H9 (cell line): ENCODE data around the gene SLIT1. TPM values are rescaled to one million over a fixed set of nuclear protein-coding genes. Genes with fewer than 3 reads are reported as not detected.

ENCODE experiments used
- DNase-seq: peaks from one replicate; pipeline ENCODE4 v3.0.0-alpha.2; 2017
- H2AFZ ChIP-seq: one replicate; pipeline ENCODE4 v1.6.1; 2013; ENCODE audit warnings: mild to moderate bottlenecking, low read length, control low read depth, moderate library complexity
- H2AK5ac ChIP-seq: 2 replicates; pipeline ENCODE4 v1.6.1; 2013; ENCODE audit warnings: low read length, control low read depth, mixed read lengths; ENCODE audit not compliant: insufficient read length
- H2BK120ac ChIP-seq: one replicate; pipeline ENCODE4 v1.6.1; 2013; ENCODE audit warnings: low read depth, mild to moderate bottlenecking, low read length, control low read depth, inconsistent platforms; ENCODE audit not compliant: poor library complexity, severe bottlenecking
- H2BK12ac ChIP-seq: 2 replicates; pipeline ENCODE4 v1.6.1; 2013; ENCODE audit warnings: low read length, control low read depth, mixed read lengths, low read depth; ENCODE audit not compliant: insufficient read length
- H2BK15ac ChIP-seq: 2 replicates; pipeline ENCODE4 v1.6.1; 2013; ENCODE audit warnings: low read depth, low read length, control low read depth
- H2BK20ac ChIP-seq: one replicate; pipeline ENCODE4 v1.6.1; 2013; ENCODE audit warnings: low read depth, mild to moderate bottlenecking, low read length, control low read depth, inconsistent platforms; ENCODE audit not compliant: poor library complexity, severe bottlenecking
- H2BK5ac ChIP-seq: 2 replicates; pipeline ENCODE4 v1.6.1; 2013; ENCODE audit warnings: low read length, control low read depth, mixed read lengths; ENCODE audit not compliant: insufficient read length
- H3K14ac ChIP-seq: 2 replicates; pipeline ENCODE4 v1.6.1; 2013; ENCODE audit warnings: low read length, control low read depth; ENCODE audit not compliant: insufficient read depth
- H3K18ac ChIP-seq: 2 replicates; pipeline ENCODE4 v1.6.1; 2013; ENCODE audit warnings: low read depth, mild to moderate bottlenecking, mixed read lengths, low read length, control low read depth; ENCODE audit not compliant: insufficient read length
- H3K23ac ChIP-seq: 2 replicates; pipeline ENCODE4 v1.6.1; 2013; ENCODE audit warnings: low read length, control low read depth, mixed read lengths, low read depth; ENCODE audit not compliant: insufficient read length
- H3K23me2 ChIP-seq: 2 replicates; pipeline ENCODE4 v1.6.1; 2013; ENCODE audit warnings: low read depth, mild to moderate bottlenecking, mixed read lengths, low read length, control low read depth; ENCODE audit not compliant: insufficient read length, poor library complexity, severe bottlenecking
- H3K27ac ChIP-seq: 2 replicates; pipeline ENCODE4 v1.5.1; 2013; ENCODE audit warnings: low read length, control low read depth, mixed read lengths, low read depth; ENCODE audit not compliant: insufficient read length
- H3K27me3 ChIP-seq: 2 replicates; pipeline ENCODE4 v1.6.1; 2013; ENCODE audit warnings: low read length, control low read depth, inconsistent platforms; ENCODE audit not compliant: insufficient read depth
- H3K4ac ChIP-seq: 2 replicates; pipeline ENCODE4 v1.6.1; 2013; ENCODE audit warnings: low read depth, mild to moderate bottlenecking, control low read depth, inconsistent platforms, low read length, moderate library complexity
- H3K4me1 ChIP-seq: 2 replicates; pipeline ENCODE4 v1.6.1; 2013; ENCODE audit warnings: low read length, control low read depth, inconsistent platforms; ENCODE audit not compliant: insufficient read depth
- H3K4me2 ChIP-seq: 2 replicates; pipeline ENCODE4 v1.6.1; 2013; ENCODE audit warnings: low read length, control low read depth, mixed read lengths; ENCODE audit not compliant: insufficient read length, insufficient read depth
- H3K56ac ChIP-seq: 2 replicates; pipeline ENCODE4 v1.6.1; 2013; ENCODE audit warnings: low read depth, mild to moderate bottlenecking, mixed read lengths, low read length, control low read depth; ENCODE audit not compliant: insufficient read length
- H3K79me1 ChIP-seq: 2 replicates; pipeline ENCODE4 v1.6.1; 2013; ENCODE audit warnings: low read depth, mild to moderate bottlenecking, moderate library complexity, low read length, control low read depth, inconsistent platforms; ENCODE audit not compliant: insufficient read depth, poor library complexity, severe bottlenecking
- H3K79me2 ChIP-seq: 2 replicates; pipeline ENCODE4 v1.6.1; 2013; ENCODE audit warnings: low read length, control low read depth, inconsistent platforms; ENCODE audit not compliant: insufficient read depth
- H3K9ac ChIP-seq: 2 replicates; pipeline ENCODE4 v1.6.1; 2013; ENCODE audit warnings: low read length, control low read depth, mixed read lengths; ENCODE audit not compliant: insufficient read length; ENCODE audit errors: extremely low read depth
- H3K9me3 ChIP-seq: one replicate; pipeline ENCODE4 v1.6.1; 2013; ENCODE audit warnings: low read depth, low read length, inconsistent platforms; ENCODE audit not compliant: control insufficient read depth
- H3T11ph ChIP-seq: one replicate; pipeline ENCODE4 v1.6.1; 2013; ENCODE audit warnings: mild to moderate bottlenecking, low read length, control low read depth, inconsistent platforms
- H4K20me1 ChIP-seq: one replicate; pipeline ENCODE4 v1.6.1; 2013; ENCODE audit not compliant: control insufficient read depth, insufficient read length, insufficient read depth
- H4K5ac ChIP-seq: 2 replicates; pipeline ENCODE4 v1.6.1; 2013; ENCODE audit warnings: low read depth, mild to moderate bottlenecking, mixed read lengths, low read length, control low read depth; ENCODE audit not compliant: insufficient read length
- H4K8ac ChIP-seq: replicated peaks from 2 replicates; pipeline ENCODE4 v1.6.1; 2013; ENCODE audit warnings: low read length, control low read depth, mixed read lengths, low read depth; ENCODE audit not compliant: insufficient read length
- H4K91ac ChIP-seq: 2 replicates; pipeline ENCODE4 v1.6.1; 2013; ENCODE audit warnings: low read depth, mild to moderate bottlenecking, moderate library complexity, mixed read lengths, low read length, control low read depth; ENCODE audit not compliant: insufficient read length
- H3K27ac Mint-ChIP-seq, 3 experiments: 2 replicates in 2 of 3; 3 replicates in 1 of 3; pipeline ENCODE4 v1.8.0; 2020 to 2021; ENCODE audit warnings: mixed read lengths in 3 of 3, mild to moderate bottlenecking in 1 of 3, moderate library complexity in 1 of 3
- H3K27me3 Mint-ChIP-seq: 2 replicates; pipeline ENCODE4 v1.8.0; 2021; ENCODE audit warnings: low read depth, mild to moderate bottlenecking, moderate library complexity, mixed read lengths
- H3K36me3 Mint-ChIP-seq, 3 experiments: 2 replicates in 2 of 3; 3 replicates in 1 of 3; pipeline ENCODE4 v1.8.0; 2020 to 2021; ENCODE audit warnings: low read depth in 3 of 3, mixed read lengths in 3 of 3; ENCODE audit not compliant: insufficient read depth in 1 of 3
- H3K4me1 Mint-ChIP-seq, 2 experiments: 2 replicates each; pipeline ENCODE4 v1.8.0; 2020; ENCODE audit warnings: mixed read lengths in 2 of 2
- H3K4me3 Mint-ChIP-seq, 2 experiments: 2 replicates in 1 of 2; 3 replicates in 1 of 2; pipeline ENCODE4 v1.8.0; 2020 to 2021; ENCODE audit warnings: mild to moderate bottlenecking in 2 of 2, mixed read lengths in 2 of 2, moderate library complexity in 1 of 2
- H3K9me3 Mint-ChIP-seq, 2 experiments: 2 replicates in 1 of 2; 3 replicates in 1 of 2; pipeline ENCODE4 v1.8.0; 2020; ENCODE audit warnings: mild to moderate bottlenecking in 2 of 2, mixed read lengths in 2 of 2, moderate library complexity in 1 of 2
- CTCF ChIP-seq: fragments of 200-600 bp; sonication (generic); conservative IDR thresholded peaks from 3 replicates; pipeline ENCODE4 v1.8.0; 2021; ENCODE audit warnings: antibody characterized with exemption, mild to moderate bottlenecking
- WGBS: extraction: QIAGEN DNeasy Blood & Tissue Kit; methylation state at CpG from one replicate; pipeline ENCODE4 v1.1.7; 2013; ENCODE audit warnings: missing lambda C conversion rate, low lambda C conversion rate, mixed read lengths; ENCODE audit not compliant: insufficient read length; ENCODE audit errors: extremely low coverage; 5-methylcytosine and 5-hydroxymethylcytosine counted together
- total RNA-seq: library from RNA; stranded (reverse); gene quantifications from 2 replicates; pipeline ENCODE4 v1.2.1, GENCODE V29; 2021

The SLIT1 gene
- total RNA-seq, 1 experiment from 2014 or later = 0.57 TPM

- Histone ChIP-seq H2BK120ac (no peak overlapping the region), H3K23me2 (no peaks in the 10 kb centered on the region), H2AK5ac (no peak overlapping the region), H3K27me3 (no peaks in the 10 kb centered on the region), H4K8ac (no peak overlapping the region), H4K91ac (no peak overlapping the region), H3K79me2 (no peaks in the 10 kb centered on the region), H3K4ac (no peak overlapping the region), H2BK12ac (no peak overlapping the region), H3K4me2 (no peak overlapping the region), H3K56ac (no peak overlapping the region), H3K9ac (no peak overlapping the region), H2BK5ac (no peak overlapping the region), H3T11ph (no peak overlapping the region), H2BK20ac (no peak overlapping the region), H3K14ac (no peak overlapping the region), H3K18ac (no peak overlapping the region), H2AFZ (no peak overlapping the region), H2BK15ac (no peak overlapping the region), H3K79me1 (no peaks in the 10 kb centered on the region), H3K4me1 (peaks cover 2% of the 10 kb centered on the region), H3K9me3 (no peaks in the 10 kb centered on the region), H3K23ac (no peak overlapping the region), H3K27ac (no peak overlapping the region), H4K20me1 (no peaks in the 10 kb centered on the region), H4K5ac (no peak overlapping the region)
- H3K27ac Mint-ChIP-seq = no peak overlapping the region
- H3K4me3 Mint-ChIP-seq = no peak overlapping the region
- peaks cover 35 to 47% of the 10 kb centered on the region in 2 experiments for H3K4me1 Mint-ChIP-seq
- no peaks in the 10 kb centered on the region for H3K36me3 Mint-ChIP-seq
- H3K27me3 Mint-ChIP-seq = peaks cover 19% of the 10 kb centered on the region
- no peaks in the 10 kb centered on the region for H3K9me3 Mint-ChIP-seq
- no peak for TF ChIP-seq CTCF
- no CpG with 5 or more reads among the region's 7 CpGs for WGBS
- DNase-seq = no peak
These were observed 110.3 kb downstream of the SLIT1 start for GRCh38 chr10:97075421-97075820.
